ENCODE data around the gene LRRFIP1.
"Not testable (repeated sequence)": the region's sequence is repeated elsewhere in the genome, so short reads cannot be mapped to it uniquely, and the experiment has no call there.

The LRRFIP1 gene

DNA sequence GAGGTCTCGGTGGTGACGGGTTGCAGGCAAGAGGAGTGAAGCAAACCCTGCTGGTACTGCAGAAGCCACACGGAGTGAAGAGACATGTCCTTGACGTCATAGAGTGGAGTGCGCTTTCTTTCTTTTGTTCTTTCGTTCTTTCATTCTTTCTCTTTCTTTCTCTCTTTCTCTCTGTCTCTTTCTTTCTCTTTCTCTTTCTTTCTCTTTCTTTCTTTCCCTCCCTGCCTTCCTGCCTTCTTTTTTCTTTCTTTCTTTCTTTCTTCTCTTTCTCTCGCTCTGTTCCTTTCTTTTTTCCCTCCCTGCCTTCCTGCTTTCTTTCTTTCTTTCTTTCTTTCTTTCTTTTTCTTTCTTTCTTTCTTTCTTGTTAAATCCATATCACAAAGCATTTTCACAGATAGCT lies 39.2 kb downstream of the LRRFIP1 start:
- DNase-seq, result no peak

DNA sequence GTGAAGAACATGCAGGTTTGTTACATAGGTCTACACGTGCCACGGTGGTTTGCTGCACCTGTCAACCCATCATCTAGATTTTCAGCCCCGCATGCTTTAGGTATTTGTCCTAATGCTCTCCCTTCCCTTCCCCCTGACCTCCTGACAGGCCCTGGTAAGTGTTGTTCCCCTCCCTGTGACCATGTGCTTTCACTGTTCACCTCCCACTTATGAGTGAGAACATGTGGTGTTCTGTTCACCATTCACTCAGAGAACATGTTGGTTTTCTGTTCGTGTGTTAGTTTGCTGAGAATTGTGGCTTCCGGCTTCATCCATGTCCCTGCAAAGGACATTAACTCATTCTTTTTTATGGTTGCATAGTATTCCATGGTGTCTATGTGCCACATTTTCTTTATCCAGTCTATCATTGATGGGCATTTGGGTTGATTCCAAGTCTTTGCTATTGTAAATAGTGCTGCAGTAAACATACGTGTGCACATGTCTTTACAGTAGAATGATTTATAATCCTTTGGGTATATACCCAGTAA lies 39.7 kb downstream of the LRRFIP1 start:
- not testable (repeated sequence) for DNase-seq

- no peak for DNase-seq
Observed at GRCh38 chr2:237667893-237668292, 40.5 kb downstream of the LRRFIP1 start.

GRCh38 chr2:237668440-237668839 lies 41.1 kb downstream of the LRRFIP1 start:
- DNase-seq, result no peak

DNA sequence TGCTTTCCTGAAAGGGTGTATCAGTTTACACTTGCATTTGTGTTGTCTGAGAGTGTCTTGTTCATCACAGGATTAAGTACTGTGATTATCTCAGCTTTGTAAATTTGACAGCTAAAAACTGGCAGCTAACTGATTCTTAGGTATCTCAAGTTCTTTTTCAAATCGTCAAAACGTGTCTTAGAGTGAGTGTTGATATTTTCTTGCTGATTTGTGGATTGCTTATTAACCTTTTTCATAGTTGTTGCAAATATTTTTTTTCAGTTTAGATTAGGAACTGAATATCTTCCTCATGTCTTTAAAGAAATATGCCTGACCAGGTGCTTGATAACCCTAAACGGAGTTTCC lies 41.9 kb downstream of the LRRFIP1 start:
- no peak for DNase-seq

GRCh38 chr2:237669628-237670392 lies 42.4 kb downstream of the LRRFIP1 start:
- peak; percentile 95 for DNase-seq

- DNase-seq, result no peak
Observed at GRCh38 chr2:237670641-237671040, 43.3 kb downstream of the LRRFIP1 start.

DNA sequence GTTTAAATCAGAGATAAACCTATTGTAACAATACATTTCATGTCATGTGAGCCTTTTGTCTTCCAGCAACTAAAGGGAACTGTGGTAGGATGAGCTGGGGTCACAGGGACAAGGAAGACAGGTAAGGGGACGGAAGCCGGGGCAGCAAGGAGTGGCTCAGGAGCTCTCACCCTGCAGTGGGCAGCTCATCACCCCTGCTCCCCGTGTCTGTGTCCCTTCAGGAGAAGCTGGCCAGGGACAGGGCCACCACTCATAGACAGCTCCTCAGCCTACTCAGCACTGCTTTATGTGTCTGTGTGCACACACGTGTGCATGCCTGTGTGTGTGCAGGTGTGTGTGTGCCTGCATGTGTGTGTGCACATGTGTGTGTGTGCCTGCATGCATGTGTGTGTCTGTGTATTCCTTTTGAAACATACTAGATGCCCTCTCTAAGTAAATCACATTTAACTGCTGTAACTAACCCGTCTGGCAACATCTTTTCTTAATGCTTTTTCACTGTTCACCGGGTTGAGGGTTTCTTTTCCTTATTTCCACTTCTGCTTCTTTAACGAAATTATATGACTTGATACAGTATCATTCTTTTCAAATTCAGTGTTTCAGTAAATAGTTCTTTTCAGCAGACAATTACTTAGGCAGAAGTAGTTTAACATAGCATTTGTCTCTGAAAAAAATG lies 44.2 kb downstream of the LRRFIP1 start:
- DNase-seq, result no peak

DNA sequence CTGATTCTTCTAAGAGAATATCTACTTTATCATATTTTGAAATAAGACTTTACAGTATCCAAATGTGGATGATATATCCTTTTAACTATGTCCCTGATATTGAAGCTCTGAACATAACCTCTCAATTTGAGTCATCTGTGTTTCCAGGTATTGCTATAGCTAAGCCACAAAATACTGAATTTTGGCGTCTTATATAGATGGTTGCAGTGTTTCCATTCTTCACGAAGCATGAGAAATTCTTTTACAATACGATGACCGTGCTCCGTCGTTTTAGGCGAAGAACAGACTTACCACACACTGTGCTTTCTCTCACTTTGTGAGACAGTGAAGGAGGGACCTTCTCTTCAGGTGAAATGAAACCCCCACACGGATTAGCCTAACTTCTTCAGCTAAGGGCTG lies 45.3 kb downstream of the LRRFIP1 start:
- DNase-seq, result no peak

DNA sequence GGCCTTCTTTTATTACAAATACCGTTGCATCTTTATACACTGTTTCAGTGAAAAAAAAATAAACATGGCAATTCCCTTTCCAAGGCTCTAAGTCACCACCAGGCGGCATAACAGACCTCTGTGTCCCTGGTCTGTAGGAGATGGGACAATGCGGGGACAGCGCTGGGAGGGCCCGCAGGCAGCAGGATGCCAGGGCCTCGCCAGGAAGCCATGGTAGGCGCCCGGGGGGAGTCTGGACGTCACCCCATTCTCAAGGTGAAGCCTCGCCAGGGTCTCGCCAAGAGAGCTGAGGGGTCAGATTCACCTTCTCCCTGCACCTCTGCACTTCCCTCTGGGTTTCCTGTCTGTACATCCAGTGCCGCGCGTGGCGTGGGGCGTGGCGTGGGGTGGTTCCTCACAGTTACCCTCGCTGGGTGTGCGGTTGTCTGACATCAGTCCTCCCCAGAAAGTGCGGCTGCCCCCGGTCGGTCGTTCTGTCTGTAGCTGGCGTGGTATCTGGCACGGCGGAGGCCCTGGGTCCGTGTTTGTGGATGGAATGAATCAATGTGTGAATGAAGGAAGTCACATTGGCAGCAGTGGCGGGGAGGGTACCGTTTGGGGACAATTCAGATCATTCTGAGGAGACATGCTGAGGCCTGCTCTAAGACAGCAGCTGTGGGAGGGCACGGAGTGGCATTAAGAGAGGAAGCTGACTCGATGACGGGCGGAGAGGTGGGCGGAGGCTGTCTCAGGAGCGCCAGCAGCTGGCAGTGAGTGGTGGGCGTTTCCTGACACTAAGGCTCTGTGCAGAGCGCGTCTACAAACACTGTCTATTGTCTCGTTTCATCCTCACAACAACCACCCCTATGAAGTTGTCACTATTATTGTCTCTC lies 46.0 kb downstream of the LRRFIP1 start:
- peak; percentile 63 for DNase-seq

- peak; percentile 62 for DNase-seq
Observed at GRCh38 chr2:237674731-237675276, 47.4 kb downstream of the LRRFIP1 start.

DNA sequence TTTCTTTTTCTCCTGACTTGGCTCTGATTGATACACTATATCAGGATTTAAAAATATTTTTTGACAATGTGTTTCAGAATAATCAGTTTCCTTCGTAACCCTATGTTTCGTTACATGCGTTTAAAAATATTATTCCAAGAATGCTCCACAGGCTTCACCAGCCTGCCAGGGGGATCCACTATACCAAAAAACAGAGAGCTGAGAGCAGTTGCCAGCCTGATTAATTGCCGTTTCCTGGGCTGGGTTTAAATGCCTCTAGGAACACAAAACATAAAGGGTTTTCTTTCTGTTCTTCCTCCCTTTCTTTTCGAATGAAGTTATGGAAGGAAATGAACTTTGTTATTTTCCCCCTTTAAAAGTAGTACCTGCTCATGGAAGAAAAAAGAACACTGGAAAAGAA lies 47.9 kb downstream of the LRRFIP1 start:
- no peak for DNase-seq

GRCh38 chr2:237680702-237681478 lies 53.5 kb downstream of the LRRFIP1 start:
- no peak for DNase-seq

DNA sequence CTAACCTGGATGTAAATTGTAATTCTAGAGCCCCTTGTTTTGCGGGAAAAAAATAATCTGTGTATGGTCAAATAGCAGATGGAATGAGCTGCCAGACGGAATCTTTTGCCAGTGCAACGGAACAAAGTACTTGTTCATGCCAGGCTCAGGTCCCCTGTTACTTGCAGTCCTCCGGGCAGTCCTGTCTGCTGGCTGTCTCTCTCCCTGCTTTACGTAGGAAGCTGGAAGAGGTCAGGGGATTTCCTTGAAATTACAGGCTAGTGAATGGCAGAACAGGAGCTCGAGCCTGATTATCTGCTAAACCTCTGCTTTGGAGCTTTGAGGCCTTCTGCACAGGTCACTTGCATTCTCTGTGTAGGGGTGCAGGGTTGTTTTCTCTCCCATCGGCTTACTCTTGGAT lies 54.8 kb downstream of the LRRFIP1 start:
- DNase-seq, result no peak

- DNase-seq, result no peak
Observed at GRCh38 chr2:237682856-237683670, 55.7 kb downstream of the LRRFIP1 start.

- DNase-seq, result no peak
Observed at GRCh38 chr2:237685408-237685807, 58.0 kb downstream of the LRRFIP1 start.

- no peak for DNase-seq
Observed at GRCh38 chr2:237686659-237687136, 59.3 kb downstream of the LRRFIP1 start.

GRCh38 chr2:237688081-237688480 lies 60.7 kb downstream of the LRRFIP1 start:
- DNase-seq, result no peak

DNA sequence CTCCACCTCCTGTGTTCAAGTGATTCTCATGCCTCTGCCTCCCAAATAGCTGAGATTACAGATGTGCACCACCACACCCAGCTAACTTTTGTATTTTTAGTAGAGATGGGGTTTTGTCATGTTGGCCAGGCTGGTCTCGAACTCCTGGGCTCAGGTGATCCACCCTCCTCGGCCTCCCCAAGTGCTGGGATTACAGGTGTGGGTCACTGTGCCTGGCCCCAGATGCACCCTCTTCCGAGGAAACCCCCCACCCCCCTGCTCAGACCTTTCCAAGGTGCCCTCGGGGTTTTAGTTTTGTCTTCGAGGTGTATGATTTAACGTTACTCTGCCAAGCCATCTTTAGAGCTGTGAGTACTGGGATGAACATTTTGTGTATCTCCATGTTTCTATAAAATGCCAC lies 61.2 kb downstream of the LRRFIP1 start:
- DNase-seq, result not testable (repeated sequence)

- DNase-seq, result peak; percentile 13
Observed at GRCh38 chr2:237689336-237690131, 62.1 kb downstream of the LRRFIP1 start.

Measured in DMS79 treated with DMSO at 0.1 percent for 48 hours (cell line).